Measurements from ENCODE around the gene EXT2. TPM values are rescaled to one million over a fixed set of nuclear protein-coding genes. Genes with fewer than 3 reads are reported as not detected.

The EXT2 gene
- total RNA-seq, 4 donors from 2014 or later, result 63.9 to 66.6 (median 65.9) TPM

- no peak overlapping the region for H3K4me3 ChIP-seq
- H3K4me1 ChIP-seq, result peaks cover 3 to 26% (median 5%) of the 10 kb centered on the region in 3 donors
- H3K27me3 ChIP-seq, result no peaks in the 10 kb centered on the region
- no peak for TF ChIP-seq EP300 (IDR thresholded peaks at IDR 0.05)
- TF ChIP-seq POLR2AphosphoS5 (IDR thresholded peaks at IDR 0.05), result no peak
- TF ChIP-seq, protein P1, sequence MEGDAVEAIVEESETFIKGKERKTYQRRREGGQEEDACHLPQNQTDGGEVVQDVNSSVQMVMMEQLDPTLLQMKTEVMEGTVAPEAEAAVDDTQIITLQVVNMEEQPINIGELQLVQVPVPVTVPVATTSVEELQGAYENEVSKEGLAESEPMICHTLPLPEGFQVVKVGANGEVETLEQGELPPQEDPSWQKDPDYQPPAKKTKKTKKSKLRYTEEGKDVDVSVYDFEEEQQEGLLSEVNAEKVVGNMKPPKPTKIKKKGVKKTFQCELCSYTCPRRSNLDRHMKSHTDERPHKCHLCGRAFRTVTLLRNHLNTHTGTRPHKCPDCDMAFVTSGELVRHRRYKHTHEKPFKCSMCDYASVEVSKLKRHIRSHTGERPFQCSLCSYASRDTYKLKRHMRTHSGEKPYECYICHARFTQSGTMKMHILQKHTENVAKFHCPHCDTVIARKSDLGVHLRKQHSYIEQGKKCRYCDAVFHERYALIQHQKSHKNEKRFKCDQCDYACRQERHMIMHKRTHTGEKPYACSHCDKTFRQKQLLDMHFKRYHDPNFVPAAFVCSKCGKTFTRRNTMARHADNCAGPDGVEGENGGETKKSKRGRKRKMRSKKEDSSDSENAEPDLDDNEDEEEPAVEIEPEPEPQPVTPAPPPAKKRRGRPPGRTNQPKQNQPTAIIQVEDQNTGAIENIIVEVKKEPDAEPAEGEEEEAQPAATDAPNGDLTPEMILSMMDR (IDR thresholded peaks at IDR 0.05), result no peak
- no peak for TF ChIP-seq POLR2A (IDR thresholded peaks at IDR 0.05)
- H3K27ac ChIP-seq, result no peak overlapping the region
- 75 to 92% methylated on average over 2 to 3 of the region's 3 CpGs for WGBS, 2 donors (ENCODE audit: low coverage in 1 of 2)
- no peaks in the 10 kb centered on the region for H3K9me3 ChIP-seq
- peaks cover 3 to 60% of the 10 kb centered on the region in 2 donors for H3K36me3 ChIP-seq
- no peak for ATAC-seq
Observed at GRCh38 chr11:44113572-44113971, 18.1 kb downstream of the EXT2 start.

- WGBS, 2 donors (ENCODE audit: low coverage in 1 of 2), result 43 to 62% methylated on average over 3 of the region's 3 CpGs
- H3K36me3 ChIP-seq, result peaks cover 3 to 70% of the 10 kb centered on the region in 2 donors
Observed at GRCh38 chr11:44116234-44116830, 20.9 kb downstream of the EXT2 start.

GRCh38 chr11:44120169-44120568 lies 24.7 kb downstream of the EXT2 start:
- H3K36me3 ChIP-seq, result peaks cover 10 to 88% of the 10 kb centered on the region in 2 donors
- H3K27me3 ChIP-seq, result no peaks in the 10 kb centered on the region
- no peak for ATAC-seq
- no peak overlapping the region for H3K27ac ChIP-seq
- WGBS, 2 donors (ENCODE audit: low coverage in 1 of 2), result 67 to 71% methylated on average over 1 to 4 of the region's 5 CpGs
- TF ChIP-seq POLR2AphosphoS5 (IDR thresholded peaks at IDR 0.05), result no peak
- TF ChIP-seq POLR2A (IDR thresholded peaks at IDR 0.05), result no peak
- TF ChIP-seq, protein P1 (IDR thresholded peaks at IDR 0.05), result peak in 2 of 4 experiments; percentile 13 to 29
- H3K9me3 ChIP-seq, result no peaks in the 10 kb centered on the region
- H3K4me1 ChIP-seq, result peaks cover 0 to 5% (median 0%) of the 10 kb centered on the region in 3 donors
- H3K4me3 ChIP-seq, result no peak overlapping the region

More at GRCh38 chr11:44116234-44116830, 20.9 kb downstream of the EXT2 start:
- Histone ChIP-seq H3K27me3 (no peaks in the 10 kb centered on the region), H3K27ac (no peak overlapping the region), H3K9me3 (no peaks in the 10 kb centered on the region), H3K4me3 (no peak overlapping the region), H3K4me1 (peaks cover 3 to 24% (median 5%) of the 10 kb centered on the region in 3 donors)
- ATAC-seq, result no peak
- TF ChIP-seq POLR2AphosphoS5 (IDR thresholded peaks at IDR 0.05) (no peak), EP300 (IDR thresholded peaks at IDR 0.05) (no peak), POLR2A (IDR thresholded peaks at IDR 0.05) (no peak)
- TF ChIP-seq, protein P1 (IDR thresholded peaks at IDR 0.05), result no peak

DNA sequence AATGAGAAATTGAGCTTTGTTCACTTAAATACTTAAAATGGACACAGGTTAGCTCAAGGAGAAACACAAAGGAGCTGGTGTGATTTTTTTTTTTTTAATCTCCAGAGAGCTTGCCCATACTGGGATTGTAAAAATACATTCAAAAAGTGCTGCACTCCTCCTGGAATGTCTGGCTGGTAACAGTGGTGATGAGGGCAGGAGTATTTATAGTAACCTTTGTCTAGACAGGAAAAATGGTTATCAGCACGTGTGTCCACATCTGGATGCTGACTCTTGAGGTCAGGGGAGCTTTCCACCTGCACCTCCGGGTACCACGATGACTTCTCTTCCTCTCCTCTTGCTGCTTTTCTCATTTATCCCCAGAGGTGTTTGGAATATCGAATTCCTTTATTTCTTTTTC lies 30.1 kb downstream of the EXT2 start:
- no peak for ATAC-seq
- Histone ChIP-seq H3K27ac (no peak overlapping the region), H3K4me1 (no peaks in the 10 kb centered on the region), H3K9me3 (no peaks in the 10 kb centered on the region), H3K4me3 (no peak overlapping the region), H3K36me3 (peaks cover 9 to 94% of the 10 kb centered on the region in 2 donors), H3K27me3 (no peaks in the 10 kb centered on the region)
- TF ChIP-seq, protein P1 (IDR thresholded peaks at IDR 0.05), result no peak
- TF ChIP-seq POLR2AphosphoS5 (IDR thresholded peaks at IDR 0.05) (no peak), POLR2A (IDR thresholded peaks at IDR 0.05) (no peak), EP300 (IDR thresholded peaks at IDR 0.05) (no peak)
- WGBS, 2 donors (ENCODE audit: low coverage in 1 of 2), result 54 to 66% methylated on average over 4 of the region's 4 CpGs

- no peak for ATAC-seq
- no peak overlapping the region for H3K4me3 ChIP-seq
- H3K4me1 ChIP-seq, result no peaks in the 10 kb centered on the region
- TF ChIP-seq EP300 (IDR thresholded peaks at IDR 0.05) (no peak), POLR2A (IDR thresholded peaks at IDR 0.05) (no peak), POLR2AphosphoS5 (IDR thresholded peaks at IDR 0.05) (no peak)
- TF ChIP-seq, protein P1 (IDR thresholded peaks at IDR 0.05), result no peak
- H3K9me3 ChIP-seq, result no peaks in the 10 kb centered on the region
- H3K27me3 ChIP-seq, result no peaks in the 10 kb centered on the region
- no peak overlapping the region for H3K27ac ChIP-seq
- 94% methylated on average over 2 of the region's 2 CpGs; no CpG with 5 or more reads in 1 of the 2 donors for WGBS, 2 donors (ENCODE audit: low coverage in 1 of 2)
- peaks cover 9 to 95% of the 10 kb centered on the region in 2 donors for H3K36me3 ChIP-seq
Observed at GRCh38 chr11:44126304-44126703, 30.8 kb downstream of the EXT2 start.
